Calu3 (cell line): ENCODE measurements around the gene CCDC34. TPM values are rescaled to one million over a fixed set of nuclear protein-coding genes. Genes with fewer than 3 reads are reported as not detected.

ENCODE experiments used
- BruUV-seq: library from RNA; stranded (reverse); fragments of 400-500 nt; replicated peaks from 2 replicates; lab custom pipeline; 2021; lab: Mats Ljungman, UMichigan
- CTCF ChIA-PET: fragments of 300-600 bp; sonication (Branson Sonifier 250); formaldehyde crosslinking; loops from one replicate; lab custom pipeline; 2022; ENCODE audit warnings: antibody characterized with exemption; lab: Charles Lee
- DNase-seq: peaks from one replicate; pipeline ENCODE4 v3.0.0; 2022
- H3K27ac Mint-ChIP-seq: one replicate; pipeline ENCODE4 v1.8.0; 2022; ENCODE audit warnings: mixed read lengths; ENCODE audit not compliant: unreplicated experiment
- H3K27me3 Mint-ChIP-seq: one replicate; pipeline ENCODE4 v1.8.0; 2022; ENCODE audit warnings: mixed read lengths; ENCODE audit not compliant: unreplicated experiment
- H3K36me3 Mint-ChIP-seq: one replicate; pipeline ENCODE4 v1.8.0; 2022; ENCODE audit warnings: mild to moderate bottlenecking, moderate library complexity, mixed read lengths; ENCODE audit not compliant: insufficient read depth, unreplicated experiment
- H3K4me1 Mint-ChIP-seq: one replicate; pipeline ENCODE4 v1.8.0; 2022; ENCODE audit warnings: mild to moderate bottlenecking, low read depth, mixed read lengths; ENCODE audit not compliant: unreplicated experiment
- H3K4me3 Mint-ChIP-seq: one replicate; pipeline ENCODE4 v1.8.0; 2022; ENCODE audit warnings: mild to moderate bottlenecking, low read depth, moderate library complexity, mixed read lengths; ENCODE audit not compliant: unreplicated experiment
- H3K9me3 Mint-ChIP-seq: one replicate; pipeline ENCODE4 v1.8.0; 2022; ENCODE audit warnings: low read depth, mixed read lengths; ENCODE audit not compliant: unreplicated experiment
- intact Hi-C: fragments of 100-400 bp; cut with micrococcal nuclease; formaldehyde crosslinking; loops from one replicate; pipeline ENCODE4 v1.10.0; 2022; ENCODE audit not compliant: unreplicated experiment
- total RNA-seq: library from RNA; stranded (reverse); gene quantifications from 2 replicates; pipeline ENCODE4 v1.2.3, GENCODE V29; 2022
- TF ChIP-seq, protein P1 (sequence below): fragments of 200-600 bp; IDR thresholded peaks from one replicate; pipeline ENCODE4 v1.8.0; 2022; ENCODE audit warnings: antibody characterized with exemption; ENCODE audit not compliant: unreplicated experiment

The CCDC34 gene
- total RNA-seq, 1 experiment from 2014 or later = 21.6 TPM

DNA sequence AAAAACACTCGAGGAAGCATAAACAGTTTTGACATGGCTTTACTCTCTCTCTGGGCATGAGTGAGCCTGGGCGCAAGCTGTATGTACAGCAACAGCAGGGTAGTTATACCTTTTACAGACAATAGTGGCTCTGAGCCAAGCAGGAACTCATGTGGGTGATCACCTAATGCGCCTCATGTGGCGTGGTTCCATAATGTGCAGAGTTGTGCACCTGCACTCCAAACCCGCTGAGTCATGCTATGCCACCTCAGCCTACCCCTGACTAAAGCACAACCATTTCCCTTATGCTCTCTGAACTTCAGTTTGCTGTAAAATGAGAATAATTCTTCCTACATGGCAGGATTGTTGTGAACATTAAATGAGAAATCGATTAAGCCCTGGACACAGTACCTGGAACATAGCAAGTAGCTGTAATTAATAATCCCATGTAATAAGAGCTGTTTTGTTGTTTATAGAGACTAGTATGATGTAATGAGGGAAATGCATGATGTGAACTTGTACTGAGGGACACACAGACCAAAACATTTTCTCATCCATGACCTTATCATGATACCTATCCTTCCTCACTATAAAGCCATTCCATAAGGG is 71.6 kb downstream of the CCDC34 start:
- peaks cover 5% of the 10 kb centered on the region for H3K36me3 Mint-ChIP-seq
- CTCF ChIA-PET = no interaction called here
- intact Hi-C loops = no loop called here

DNA sequence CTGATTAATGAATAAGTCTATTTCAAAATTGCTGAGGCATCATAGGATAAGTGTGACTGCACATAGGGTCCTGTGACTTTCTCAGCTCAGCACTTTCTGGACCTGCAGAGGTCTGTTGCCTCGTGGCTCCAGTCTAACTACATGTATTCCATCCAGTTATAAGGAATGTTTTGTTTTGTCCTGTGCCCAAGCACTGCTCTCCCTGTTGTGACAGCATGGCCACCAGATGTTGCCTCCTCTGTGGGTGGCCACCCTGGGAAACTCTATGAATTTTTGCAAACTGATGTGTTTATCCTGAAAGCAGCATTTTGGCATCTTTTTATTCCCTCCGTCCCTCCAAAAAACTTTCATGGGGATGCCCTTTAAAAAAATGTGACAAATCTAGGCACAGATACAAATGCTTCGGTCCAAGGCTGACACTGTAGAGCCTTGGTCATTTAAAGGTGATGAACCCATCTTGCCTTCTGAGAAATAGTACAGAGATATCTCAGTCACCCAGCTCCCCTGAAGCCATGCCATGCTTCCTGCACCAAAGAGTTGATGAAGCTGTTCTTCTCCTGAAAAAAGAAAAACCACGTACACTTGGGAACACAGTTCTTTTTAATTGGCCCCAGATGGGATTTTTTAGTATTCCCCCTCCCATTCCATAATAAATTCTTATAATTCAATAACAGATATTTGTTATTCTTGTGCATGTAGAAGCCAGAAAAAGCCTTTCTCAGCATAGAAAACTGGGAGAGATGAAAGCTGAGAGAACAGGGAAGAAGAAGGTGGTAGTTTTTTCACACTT is 72.6 kb downstream of the CCDC34 start:
- peaks cover 5% of the 10 kb centered on the region for H3K36me3 Mint-ChIP-seq
- H3K9me3 Mint-ChIP-seq = peaks cover 3% of the 10 kb centered on the region
- CTCF ChIA-PET = no interaction called here
- H3K4me1 Mint-ChIP-seq = peaks cover 17% of the 10 kb centered on the region
- no peak for DNase-seq
- BruUV-seq = no TSS peak
- TF ChIP-seq, protein P1, sequence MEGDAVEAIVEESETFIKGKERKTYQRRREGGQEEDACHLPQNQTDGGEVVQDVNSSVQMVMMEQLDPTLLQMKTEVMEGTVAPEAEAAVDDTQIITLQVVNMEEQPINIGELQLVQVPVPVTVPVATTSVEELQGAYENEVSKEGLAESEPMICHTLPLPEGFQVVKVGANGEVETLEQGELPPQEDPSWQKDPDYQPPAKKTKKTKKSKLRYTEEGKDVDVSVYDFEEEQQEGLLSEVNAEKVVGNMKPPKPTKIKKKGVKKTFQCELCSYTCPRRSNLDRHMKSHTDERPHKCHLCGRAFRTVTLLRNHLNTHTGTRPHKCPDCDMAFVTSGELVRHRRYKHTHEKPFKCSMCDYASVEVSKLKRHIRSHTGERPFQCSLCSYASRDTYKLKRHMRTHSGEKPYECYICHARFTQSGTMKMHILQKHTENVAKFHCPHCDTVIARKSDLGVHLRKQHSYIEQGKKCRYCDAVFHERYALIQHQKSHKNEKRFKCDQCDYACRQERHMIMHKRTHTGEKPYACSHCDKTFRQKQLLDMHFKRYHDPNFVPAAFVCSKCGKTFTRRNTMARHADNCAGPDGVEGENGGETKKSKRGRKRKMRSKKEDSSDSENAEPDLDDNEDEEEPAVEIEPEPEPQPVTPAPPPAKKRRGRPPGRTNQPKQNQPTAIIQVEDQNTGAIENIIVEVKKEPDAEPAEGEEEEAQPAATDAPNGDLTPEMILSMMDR = no peak
- H3K27ac Mint-ChIP-seq = no peak overlapping the region
- intact Hi-C loops = no loop called here
- H3K4me3 Mint-ChIP-seq = no peak overlapping the region
- no peaks in the 10 kb centered on the region for H3K27me3 Mint-ChIP-seq

More for the DNA sequence above, 71.6 kb downstream of the CCDC34 start:
- BruUV-seq = no TSS peak
- TF ChIP-seq, protein P1 = no peak
- peak; percentile 28 for DNase-seq
- H3K4me1 Mint-ChIP-seq = peaks cover 17% of the 10 kb centered on the region
- no peak overlapping the region for H3K4me3 Mint-ChIP-seq
- H3K27ac Mint-ChIP-seq = no peak overlapping the region
- no peaks in the 10 kb centered on the region for H3K27me3 Mint-ChIP-seq
- peaks cover 3% of the 10 kb centered on the region for H3K9me3 Mint-ChIP-seq

Other genes with a start within 250 kb of the CCDC34 start
- gene LGR4, start 109.6 kb upstream of the CCDC34 start, total RNA-seq = 50.0 and 51.4 TPM in 2 replicates
- gene LIN7C, start 143.6 kb upstream of the CCDC34 start, total RNA-seq = 43.7 and 46.4 TPM in 2 replicates